Measurements from ENCODE around the gene PRKCA. TPM values are rescaled to one million over a fixed set of nuclear protein-coding genes. Genes with fewer than 3 reads are reported as not detected.

The PRKCA gene
- total and polyA plus RNA-seq, 2 of the 13 experiments (the other 11 are each of a cell fraction or from before 2014, with no cell fraction given): 18.5 to 21.5 TPM

DNA sequence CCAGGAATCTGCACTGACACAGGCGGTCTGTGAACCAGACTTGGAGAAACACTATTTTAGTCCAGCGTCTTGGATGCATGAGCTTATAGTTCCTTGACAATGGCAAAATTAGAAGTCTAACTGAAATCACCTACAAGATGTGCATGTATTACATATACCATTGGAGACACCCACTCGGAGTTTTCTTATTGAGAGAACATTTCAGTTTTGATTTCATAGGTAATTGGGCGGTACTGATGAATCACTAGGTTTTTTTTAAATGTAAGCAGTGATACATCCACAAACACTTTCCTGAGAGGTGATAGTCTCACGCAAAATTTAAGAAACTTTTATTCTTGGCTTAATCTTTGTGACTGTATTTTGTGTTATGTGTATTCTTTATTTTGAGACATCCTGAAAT lies 69.8 kb downstream of the PRKCA start:
- in situ Hi-C loops (cut with HindIII; ENCODE audit: extremely low pct_ligation_motif_present, low pct_unique_long_range_greater_than_20kb) (no loop called here), intact Hi-C loops (cut with micrococcal nuclease; ENCODE audit: unreplicated experiment) (no loop called here)
- Histone ChIP-seq H3K4me2 (ENCODE audit: low read depth, low read length) (no peak overlapping the region), H3K79me2 (ENCODE audit: insufficient read depth, low read length) (peaks cover 16% of the 10 kb centered on the region), H3K27ac (ENCODE audit: extremely low read length, insufficient read depth, low read length) (no peak overlapping the region), H3K4me1 (ENCODE audit: insufficient read depth, low read length) (peaks cover 39% of the 10 kb centered on the region), H3K27me3 (ENCODE audit: control insufficient read depth in 1 of 2, insufficient read depth in 2 of 2, low read length in 2 of 2) (no peaks in the 10 kb centered on the region), H3K9me3 (ENCODE audit: low read length) (no peaks in the 10 kb centered on the region), H2AFZ (ENCODE audit: low read length) (no peak overlapping the region), H3K36me3 (replicated peaks in 1 of 2; ENCODE audit: control insufficient read depth in 1 of 2, insufficient read depth in 2 of 2, low read length in 2 of 2) (no peaks in the 10 kb centered on the region; a peak in 1 of 5 replicates), H4K20me1 (ENCODE audit: insufficient read depth, low read length) (no peaks in the 10 kb centered on the region), H3K4me3 (replicated peaks in 1 of 3; ENCODE audit: insufficient read depth in 1 of 3, low read depth in 2 of 3, low read length in 3 of 3) (no peak overlapping the region), H3K9ac (ENCODE audit: insufficient read depth, low read depth, low read length) (no peak overlapping the region)
- no TSS peak for BruUV-seq (replicated peaks)
- TF ChIP-seq, protein P1, sequence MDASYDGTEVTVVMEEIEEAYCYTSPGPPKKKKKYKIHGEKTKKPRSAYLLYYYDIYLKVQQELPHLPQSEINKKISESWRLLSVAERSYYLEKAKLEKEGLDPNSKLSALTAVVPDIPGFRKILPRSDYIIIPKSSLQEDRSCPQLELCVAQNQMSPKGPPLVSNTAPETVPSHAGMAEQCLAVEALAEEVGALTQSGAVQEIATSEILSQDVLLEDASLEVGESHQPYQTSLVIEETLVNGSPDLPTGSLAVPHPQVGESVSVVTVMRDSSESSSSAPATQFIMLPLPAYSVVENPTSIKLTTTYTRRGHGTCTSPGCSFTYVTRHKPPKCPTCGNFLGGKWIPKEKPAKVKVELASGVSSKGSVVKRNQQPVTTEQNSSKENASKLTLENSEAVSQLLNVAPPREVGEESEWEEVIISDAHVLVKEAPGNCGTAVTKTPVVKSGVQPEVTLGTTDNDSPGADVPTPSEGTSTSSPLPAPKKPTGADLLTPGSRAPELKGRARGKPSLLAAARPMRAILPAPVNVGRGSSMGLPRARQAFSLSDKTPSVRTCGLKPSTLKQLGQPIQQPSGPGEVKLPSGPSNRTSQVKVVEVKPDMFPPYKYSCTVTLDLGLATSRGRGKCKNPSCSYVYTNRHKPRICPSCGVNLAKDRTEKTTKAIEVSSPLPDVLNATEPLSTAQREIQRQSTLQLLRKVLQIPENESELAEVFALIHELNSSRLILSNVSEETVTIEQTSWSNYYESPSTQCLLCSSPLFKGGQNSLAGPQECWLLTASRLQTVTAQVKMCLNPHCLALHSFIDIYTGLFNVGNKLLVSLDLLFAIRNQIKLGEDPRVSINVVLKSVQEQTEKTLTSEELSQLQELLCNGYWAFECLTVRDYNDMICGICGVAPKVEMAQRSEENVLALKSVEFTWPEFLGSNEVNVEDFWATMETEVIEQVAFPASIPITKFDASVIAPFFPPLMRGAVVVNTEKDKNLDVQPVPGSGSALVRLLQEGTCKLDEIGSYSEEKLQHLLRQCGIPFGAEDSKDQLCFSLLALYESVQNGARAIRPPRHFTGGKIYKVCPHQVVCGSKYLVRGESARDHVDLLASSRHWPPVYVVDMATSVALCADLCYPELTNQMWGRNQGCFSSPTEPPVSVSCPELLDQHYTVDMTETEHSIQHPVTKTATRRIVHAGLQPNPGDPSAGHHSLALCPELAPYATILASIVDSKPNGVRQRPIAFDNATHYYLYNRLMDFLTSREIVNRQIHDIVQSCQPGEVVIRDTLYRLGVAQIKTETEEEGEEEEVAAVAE (CRISPR knock-in tag; IDR thresholded peaks at IDR 0.05; ENCODE audit: borderline replicate concordance): no peak
- TF ChIP-seq FOXJ3 (CRISPR knock-in tag; IDR thresholded peaks at IDR 0.05; ENCODE audit: borderline replicate concordance) (no peak), RCOR2 (CRISPR knock-in tag; IDR thresholded peaks at IDR 0.05) (no peak), JUND (CRISPR knock-in tag; IDR thresholded peaks at IDR 0.05) (no peak), PCBP1 (IDR thresholded peaks at IDR 0.05; ENCODE audit: borderline replicate concordance, low read depth, low read length) (no peak), CCDC6 (CRISPR knock-in tag; IDR thresholded peaks at IDR 0.05) (no peak), CENPX (CRISPR knock-in tag; IDR thresholded peaks at IDR 0.05) (no peak), POLR2AphosphoS5 (IDR thresholded peaks at IDR 0.05; ENCODE audit: low read depth, low read length) (no peak)
- TF ChIP-seq, protein P2, sequence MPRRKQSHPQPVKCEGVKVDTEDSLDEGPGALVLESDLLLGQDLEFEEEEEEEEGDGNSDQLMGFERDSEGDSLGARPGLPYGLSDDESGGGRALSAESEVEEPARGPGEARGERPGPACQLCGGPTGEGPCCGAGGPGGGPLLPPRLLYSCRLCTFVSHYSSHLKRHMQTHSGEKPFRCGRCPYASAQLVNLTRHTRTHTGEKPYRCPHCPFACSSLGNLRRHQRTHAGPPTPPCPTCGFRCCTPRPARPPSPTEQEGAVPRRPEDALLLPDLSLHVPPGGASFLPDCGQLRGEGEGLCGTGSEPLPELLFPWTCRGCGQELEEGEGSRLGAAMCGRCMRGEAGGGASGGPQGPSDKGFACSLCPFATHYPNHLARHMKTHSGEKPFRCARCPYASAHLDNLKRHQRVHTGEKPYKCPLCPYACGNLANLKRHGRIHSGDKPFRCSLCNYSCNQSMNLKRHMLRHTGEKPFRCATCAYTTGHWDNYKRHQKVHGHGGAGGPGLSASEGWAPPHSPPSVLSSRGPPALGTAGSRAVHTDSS (CRISPR knock-in tag; conservative IDR thresholded peaks at IDR 0.05): no peak
- TF ChIP-seq, protein P3, sequence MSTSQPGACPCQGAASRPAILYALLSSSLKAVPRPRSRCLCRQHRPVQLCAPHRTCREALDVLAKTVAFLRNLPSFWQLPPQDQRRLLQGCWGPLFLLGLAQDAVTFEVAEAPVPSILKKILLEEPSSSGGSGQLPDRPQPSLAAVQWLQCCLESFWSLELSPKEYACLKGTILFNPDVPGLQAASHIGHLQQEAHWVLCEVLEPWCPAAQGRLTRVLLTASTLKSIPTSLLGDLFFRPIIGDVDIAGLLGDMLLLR (CRISPR knock-in tag; IDR thresholded peaks at IDR 0.05): no peak
- ATAC-seq: no peak
- 99% methylated on average over 5 of the region's 5 CpGs for WGBS (ENCODE audit: low lambda C conversion rate)
- no peak for DNase-seq (ENCODE audit: low spot score)
- ChIA-PET CTCF (ENCODE audit: low intra/inter-chr PET ratio, low total read pairs) (no interaction called here), POLR2A (no interaction called here)
- no peak for FAIRE-seq

Measured in HepG2 (cell line).